Panc1 (cell line): ENCODE data around the gene FBXO46.

ENCODE experiments used
- CTCF ChIP-seq: fragments of 450-650 bp; IDR thresholded peaks from 2 replicates; pipeline ENCODE4 v1.5.1; 2017; ENCODE audit warnings: mild to moderate bottlenecking
- POLR2AphosphoS5 ChIP-seq: IDR thresholded peaks from 2 replicates; pipeline ENCODE4 v1.6.1; 2012; ENCODE audit warnings: mild to moderate bottlenecking, low read depth, low read length, moderate library complexity

GRCh38 chr19:45676851-45677263 is 53.8 kb downstream of the FBXO46 start:
- no peak for TF ChIP-seq CTCF
- TF ChIP-seq POLR2AphosphoS5: no peak
